H9 (cell line): ENCODE measurements around the gene TAS2R40. TPM values are rescaled to one million over a fixed set of nuclear protein-coding genes. Genes with fewer than 3 reads are reported as not detected.

Source experiments
- DNase-seq: peaks from one replicate; pipeline ENCODE4 v3.0.0-alpha.2; 2017
- H2AFZ ChIP-seq: one replicate; pipeline ENCODE4 v1.6.1; 2013; ENCODE audit warnings: mild to moderate bottlenecking, low read length, control low read depth, moderate library complexity
- H2AK5ac ChIP-seq: 2 replicates; pipeline ENCODE4 v1.6.1; 2013; ENCODE audit warnings: low read length, control low read depth, mixed read lengths; ENCODE audit not compliant: insufficient read length
- H2BK120ac ChIP-seq: one replicate; pipeline ENCODE4 v1.6.1; 2013; ENCODE audit warnings: low read depth, mild to moderate bottlenecking, low read length, control low read depth, inconsistent platforms; ENCODE audit not compliant: poor library complexity, severe bottlenecking
- H2BK12ac ChIP-seq: 2 replicates; pipeline ENCODE4 v1.6.1; 2013; ENCODE audit warnings: low read length, control low read depth, mixed read lengths, low read depth; ENCODE audit not compliant: insufficient read length
- H2BK15ac ChIP-seq: 2 replicates; pipeline ENCODE4 v1.6.1; 2013; ENCODE audit warnings: low read depth, low read length, control low read depth
- H2BK20ac ChIP-seq: one replicate; pipeline ENCODE4 v1.6.1; 2013; ENCODE audit warnings: low read depth, mild to moderate bottlenecking, low read length, control low read depth, inconsistent platforms; ENCODE audit not compliant: poor library complexity, severe bottlenecking
- H2BK5ac ChIP-seq: 2 replicates; pipeline ENCODE4 v1.6.1; 2013; ENCODE audit warnings: low read length, control low read depth, mixed read lengths; ENCODE audit not compliant: insufficient read length
- H3K14ac ChIP-seq: 2 replicates; pipeline ENCODE4 v1.6.1; 2013; ENCODE audit warnings: low read length, control low read depth; ENCODE audit not compliant: insufficient read depth
- H3K18ac ChIP-seq: 2 replicates; pipeline ENCODE4 v1.6.1; 2013; ENCODE audit warnings: low read depth, mild to moderate bottlenecking, mixed read lengths, low read length, control low read depth; ENCODE audit not compliant: insufficient read length
- H3K23ac ChIP-seq: 2 replicates; pipeline ENCODE4 v1.6.1; 2013; ENCODE audit warnings: low read length, control low read depth, mixed read lengths, low read depth; ENCODE audit not compliant: insufficient read length
- H3K23me2 ChIP-seq: 2 replicates; pipeline ENCODE4 v1.6.1; 2013; ENCODE audit warnings: low read depth, mild to moderate bottlenecking, mixed read lengths, low read length, control low read depth; ENCODE audit not compliant: insufficient read length, poor library complexity, severe bottlenecking
- H3K27ac ChIP-seq: 2 replicates; pipeline ENCODE4 v1.5.1; 2013; ENCODE audit warnings: low read length, control low read depth, mixed read lengths, low read depth; ENCODE audit not compliant: insufficient read length
- H3K27me3 ChIP-seq: 2 replicates; pipeline ENCODE4 v1.6.1; 2013; ENCODE audit warnings: low read length, control low read depth, inconsistent platforms; ENCODE audit not compliant: insufficient read depth
- H3K4ac ChIP-seq: 2 replicates; pipeline ENCODE4 v1.6.1; 2013; ENCODE audit warnings: low read depth, mild to moderate bottlenecking, control low read depth, inconsistent platforms, low read length, moderate library complexity
- H3K4me1 ChIP-seq: 2 replicates; pipeline ENCODE4 v1.6.1; 2013; ENCODE audit warnings: low read length, control low read depth, inconsistent platforms; ENCODE audit not compliant: insufficient read depth
- H3K4me2 ChIP-seq: 2 replicates; pipeline ENCODE4 v1.6.1; 2013; ENCODE audit warnings: low read length, control low read depth, mixed read lengths; ENCODE audit not compliant: insufficient read length, insufficient read depth
- H3K56ac ChIP-seq: 2 replicates; pipeline ENCODE4 v1.6.1; 2013; ENCODE audit warnings: low read depth, mild to moderate bottlenecking, mixed read lengths, low read length, control low read depth; ENCODE audit not compliant: insufficient read length
- H3K79me1 ChIP-seq: 2 replicates; pipeline ENCODE4 v1.6.1; 2013; ENCODE audit warnings: low read depth, mild to moderate bottlenecking, moderate library complexity, low read length, control low read depth, inconsistent platforms; ENCODE audit not compliant: insufficient read depth, poor library complexity, severe bottlenecking
- H3K79me2 ChIP-seq: 2 replicates; pipeline ENCODE4 v1.6.1; 2013; ENCODE audit warnings: low read length, control low read depth, inconsistent platforms; ENCODE audit not compliant: insufficient read depth
- H3K9ac ChIP-seq: 2 replicates; pipeline ENCODE4 v1.6.1; 2013; ENCODE audit warnings: low read length, control low read depth, mixed read lengths; ENCODE audit not compliant: insufficient read length; ENCODE audit errors: extremely low read depth
- H3K9me3 ChIP-seq: one replicate; pipeline ENCODE4 v1.6.1; 2013; ENCODE audit warnings: low read depth, low read length, inconsistent platforms; ENCODE audit not compliant: control insufficient read depth
- H3T11ph ChIP-seq: one replicate; pipeline ENCODE4 v1.6.1; 2013; ENCODE audit warnings: mild to moderate bottlenecking, low read length, control low read depth, inconsistent platforms
- H4K20me1 ChIP-seq: one replicate; pipeline ENCODE4 v1.6.1; 2013; ENCODE audit not compliant: control insufficient read depth, insufficient read length, insufficient read depth
- H4K5ac ChIP-seq: 2 replicates; pipeline ENCODE4 v1.6.1; 2013; ENCODE audit warnings: low read depth, mild to moderate bottlenecking, mixed read lengths, low read length, control low read depth; ENCODE audit not compliant: insufficient read length
- H4K8ac ChIP-seq: replicated peaks from 2 replicates; pipeline ENCODE4 v1.6.1; 2013; ENCODE audit warnings: low read length, control low read depth, mixed read lengths, low read depth; ENCODE audit not compliant: insufficient read length
- H4K91ac ChIP-seq: 2 replicates; pipeline ENCODE4 v1.6.1; 2013; ENCODE audit warnings: low read depth, mild to moderate bottlenecking, moderate library complexity, mixed read lengths, low read length, control low read depth; ENCODE audit not compliant: insufficient read length
- H3K27ac Mint-ChIP-seq, 3 experiments: 2 replicates in 2 of 3; 3 replicates in 1 of 3; pipeline ENCODE4 v1.8.0; 2020 to 2021; ENCODE audit warnings: mixed read lengths in 3 of 3, mild to moderate bottlenecking in 1 of 3, moderate library complexity in 1 of 3
- H3K27me3 Mint-ChIP-seq: 2 replicates; pipeline ENCODE4 v1.8.0; 2021; ENCODE audit warnings: low read depth, mild to moderate bottlenecking, moderate library complexity, mixed read lengths
- H3K36me3 Mint-ChIP-seq, 3 experiments: 2 replicates in 2 of 3; 3 replicates in 1 of 3; pipeline ENCODE4 v1.8.0; 2020 to 2021; ENCODE audit warnings: low read depth in 3 of 3, mixed read lengths in 3 of 3; ENCODE audit not compliant: insufficient read depth in 1 of 3
- H3K4me1 Mint-ChIP-seq, 2 experiments: 2 replicates each; pipeline ENCODE4 v1.8.0; 2020; ENCODE audit warnings: mixed read lengths in 2 of 2
- H3K4me3 Mint-ChIP-seq, 2 experiments: 2 replicates in 1 of 2; 3 replicates in 1 of 2; pipeline ENCODE4 v1.8.0; 2020 to 2021; ENCODE audit warnings: mild to moderate bottlenecking in 2 of 2, mixed read lengths in 2 of 2, moderate library complexity in 1 of 2
- H3K9me3 Mint-ChIP-seq, 2 experiments: 2 replicates in 1 of 2; 3 replicates in 1 of 2; pipeline ENCODE4 v1.8.0; 2020; ENCODE audit warnings: mild to moderate bottlenecking in 2 of 2, mixed read lengths in 2 of 2, moderate library complexity in 1 of 2
- WGBS: extraction: QIAGEN DNeasy Blood & Tissue Kit; methylation state at CpG from one replicate; pipeline ENCODE4 v1.1.7; 2013; ENCODE audit warnings: missing lambda C conversion rate, low lambda C conversion rate, mixed read lengths; ENCODE audit not compliant: insufficient read length; ENCODE audit errors: extremely low coverage; 5-methylcytosine and 5-hydroxymethylcytosine counted together
- total RNA-seq: library from RNA; stranded (reverse); gene quantifications from 2 replicates; pipeline ENCODE4 v1.2.1, GENCODE V29; 2021
- TF ChIP-seq, protein P1 (sequence below): fragments of 200-600 bp; sonication (generic); conservative IDR thresholded peaks from 3 replicates; pipeline ENCODE4 v1.8.0; 2021; ENCODE audit warnings: antibody characterized with exemption, mild to moderate bottlenecking

Gene TAS2R40
- total RNA-seq, 1 experiment from 2014 or later = not detected

DNA sequence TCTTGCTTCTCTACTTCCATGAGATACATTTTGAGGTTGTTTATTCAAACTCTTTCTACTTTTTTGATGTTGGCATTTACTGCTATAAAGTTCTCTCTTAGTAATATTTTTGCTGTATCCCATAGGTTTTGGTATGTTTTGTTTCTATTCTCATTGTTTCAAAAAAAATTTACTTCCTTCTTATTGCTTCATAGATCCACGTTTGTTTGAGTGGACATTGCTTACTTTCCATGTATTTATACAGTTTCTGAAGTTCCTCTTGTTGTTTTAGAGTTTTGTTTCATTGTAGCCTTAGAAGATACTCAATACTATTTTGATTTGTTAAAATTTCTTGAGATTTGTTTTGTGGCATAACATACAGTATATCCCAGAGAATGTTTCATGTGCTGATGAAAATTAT, 13.7 kb downstream of the TAS2R40 start:
- no peak overlapping the region for H4K5ac ChIP-seq
- TF ChIP-seq, protein P1, sequence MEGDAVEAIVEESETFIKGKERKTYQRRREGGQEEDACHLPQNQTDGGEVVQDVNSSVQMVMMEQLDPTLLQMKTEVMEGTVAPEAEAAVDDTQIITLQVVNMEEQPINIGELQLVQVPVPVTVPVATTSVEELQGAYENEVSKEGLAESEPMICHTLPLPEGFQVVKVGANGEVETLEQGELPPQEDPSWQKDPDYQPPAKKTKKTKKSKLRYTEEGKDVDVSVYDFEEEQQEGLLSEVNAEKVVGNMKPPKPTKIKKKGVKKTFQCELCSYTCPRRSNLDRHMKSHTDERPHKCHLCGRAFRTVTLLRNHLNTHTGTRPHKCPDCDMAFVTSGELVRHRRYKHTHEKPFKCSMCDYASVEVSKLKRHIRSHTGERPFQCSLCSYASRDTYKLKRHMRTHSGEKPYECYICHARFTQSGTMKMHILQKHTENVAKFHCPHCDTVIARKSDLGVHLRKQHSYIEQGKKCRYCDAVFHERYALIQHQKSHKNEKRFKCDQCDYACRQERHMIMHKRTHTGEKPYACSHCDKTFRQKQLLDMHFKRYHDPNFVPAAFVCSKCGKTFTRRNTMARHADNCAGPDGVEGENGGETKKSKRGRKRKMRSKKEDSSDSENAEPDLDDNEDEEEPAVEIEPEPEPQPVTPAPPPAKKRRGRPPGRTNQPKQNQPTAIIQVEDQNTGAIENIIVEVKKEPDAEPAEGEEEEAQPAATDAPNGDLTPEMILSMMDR = no peak
- no peak overlapping the region for H4K8ac ChIP-seq
- H3K23me2 ChIP-seq = no peaks in the 10 kb centered on the region
- Mint-ChIP-seq H3K36me3 (peaks cover 0 to 7% (median 0%) of the 10 kb centered on the region in 3 experiments; a peak in 4 of 7 replicates), H3K9me3 (peaks cover 15 to 17% of the 10 kb centered on the region in 2 experiments), H3K27me3 (peaks cover 8% of the 10 kb centered on the region), H3K4me3 (no peak overlapping the region), H3K27ac (no peak overlapping the region), H3K4me1 (peaks cover 3% of the 10 kb centered on the region in 2 experiments; a peak in 2 of 4 replicates)
- H3K23ac ChIP-seq = no peak overlapping the region
- no peak overlapping the region for H3K4me2 ChIP-seq
- H3K14ac ChIP-seq = no peak overlapping the region
- DNase-seq = no peak
- no CpG with 5 or more reads among the region's 1 CpG for WGBS
- H3K4ac ChIP-seq = no peak overlapping the region
- H3K18ac ChIP-seq = no peak overlapping the region
- H2BK20ac ChIP-seq = no peak overlapping the region
- no peak overlapping the region for H2BK15ac ChIP-seq
- H3K79me1 ChIP-seq = no peaks in the 10 kb centered on the region
- no peak overlapping the region for H3K56ac ChIP-seq
- no peak overlapping the region for H3T11ph ChIP-seq
- no peaks in the 10 kb centered on the region for H3K27me3 ChIP-seq
- no peak overlapping the region for H2BK5ac ChIP-seq
- H3K9me3 ChIP-seq = no peaks in the 10 kb centered on the region
- no peak overlapping the region for H2AFZ ChIP-seq
- no peaks in the 10 kb centered on the region for H3K79me2 ChIP-seq
- no peak overlapping the region for H2BK12ac ChIP-seq
- no peak overlapping the region for H4K91ac ChIP-seq
- no peak overlapping the region for H2BK120ac ChIP-seq
- no peak overlapping the region for H3K27ac ChIP-seq
- H2AK5ac ChIP-seq = no peak overlapping the region
- H4K20me1 ChIP-seq = no peaks in the 10 kb centered on the region
- H3K9ac ChIP-seq = no peak overlapping the region
- no peaks in the 10 kb centered on the region; the same call in 1 of the 2 replicates for H3K4me1 ChIP-seq
